WI38 (cell line): ENCODE measurements around the gene TRPV4.

ENCODE experiments used
- H3K4me3 ChIP-seq: 2 replicates; pipeline ENCODE4 v1.5.1; 2011; ENCODE audit warnings: low read depth, mild to moderate bottlenecking, control low read depth, low read length
- CTCF ChIP-seq: IDR thresholded peaks from 2 replicates; pipeline ENCODE4 v1.5.1; 2012; ENCODE audit warnings: low read depth, mild to moderate bottlenecking, control low read depth, low read length

TRPV4 gene

GRCh38 chr12:109817627-109818231 is 15.5 kb downstream of the TRPV4 start:
- no peak for TF ChIP-seq CTCF

GRCh38 chr12:109816870-109817269 is 16.3 kb downstream of the TRPV4 start:
- no peak for TF ChIP-seq CTCF
- H3K4me3 ChIP-seq, result no peak overlapping the region

More at GRCh38 chr12:109817627-109818231, 15.5 kb downstream of the TRPV4 start:
- no peak overlapping the region for H3K4me3 ChIP-seq

GRCh38 chr12:109815757-109816617 is 17.2 kb downstream of the TRPV4 start:
- no peak for TF ChIP-seq CTCF
- no peak overlapping the region for H3K4me3 ChIP-seq

GRCh38 chr12:109815225-109815624 is 18.0 kb downstream of the TRPV4 start:
- no peak overlapping the region for H3K4me3 ChIP-seq
- no peak for TF ChIP-seq CTCF

GRCh38 chr12:109814600-109815150 is 18.5 kb downstream of the TRPV4 start:
- H3K4me3 ChIP-seq, result no peak overlapping the region
- TF ChIP-seq CTCF, result no peak

GRCh38 chr12:109813810-109814416 is 19.3 kb downstream of the TRPV4 start:
- no peak for TF ChIP-seq CTCF
- no peak overlapping the region for H3K4me3 ChIP-seq

- TF ChIP-seq CTCF, result no peak
These were observed 21.6 kb downstream of the TRPV4 start for GRCh38 chr12:109811624-109811995.

More at GRCh38 chr12:109811624-109811995, 21.6 kb downstream of the TRPV4 start:
- no peak overlapping the region for H3K4me3 ChIP-seq
